Measurements from ENCODE around the gene TUNAR. TPM values are rescaled to one million over a fixed set of nuclear protein-coding genes. Genes with fewer than 3 reads are reported as not detected.

The TUNAR gene
- 0.18 TPM for total RNA-seq
- under 1 TPM in 7 of 8 donors, not detected in 1; 0.04 to 0.93 (median 0.08) TPM for polyA plus RNA-seq (ENCODE audit: insufficient read depth in 1 of 8, insufficient read length in 8 of 8, low replicate concordance in 1 of 8)
- long read RNA-seq, donor 1, result 0 reads
- long read RNA-seq, donor 2, result 0 reads
- long read RNA-seq, donor 3, result 0 reads
- long read RNA-seq, donor 4, result 0 reads
- long read RNA-seq, donor 5, result 0 reads
- long read RNA-seq, donor 6, result 0 reads
- long read RNA-seq, donor 7, result 0 reads
- long read RNA-seq, donor 8, result 0 reads
- long read RNA-seq, donor 9, result 0 reads
- long read RNA-seq, donor 10, result 0 reads
- long read RNA-seq, donor 11, result 0 reads

- no peak within 1 kb of the TSS for H3K27ac ChIP-seq (ENCODE audit: low read length)
- no peak within 1 kb of the TSS for H3K4me3 ChIP-seq (ENCODE audit: low read length)
- WGBS (ENCODE audit: insufficient coverage), result 2% methylated on average over 66 of the region's 70 CpGs
- H3K4me1 ChIP-seq (ENCODE audit: control insufficient read depth, insufficient read depth, low read length), result no peaks in the 10 kb centered on the region
- H3K36me3 ChIP-seq (ENCODE audit: control insufficient read depth, insufficient read depth, low read length), result no peaks in the 10 kb centered on the region
- H3K27me3 ChIP-seq (ENCODE audit: control insufficient read depth, insufficient read depth, low read length), result peaks cover 61% of the 10 kb centered on the region
- peak; percentile 8 for DNase-seq
- H3K9me3 ChIP-seq (replicated peaks; ENCODE audit: control insufficient read depth, low read depth, low read length), result no peaks in the 10 kb centered on the region
Measured at GRCh38 chr14:95876761-95877538, at the start of gene TUNAR. TUNAR (plus strand) TSS chr14:95876832.

GRCh38 chr14:95828649-95829265 is 47.9 kb upstream of the TUNAR start:
- no peak for DNase-seq
- Histone ChIP-seq H3K27ac (ENCODE audit: low read length) (no peak overlapping the region), H3K4me3 (ENCODE audit: low read length) (no peak overlapping the region), H3K27me3 (ENCODE audit: control insufficient read depth, insufficient read depth, low read length) (peaks cover 2% of the 10 kb centered on the region), H3K4me1 (ENCODE audit: control insufficient read depth, insufficient read depth, low read length) (no peaks in the 10 kb centered on the region), H3K9me3 (replicated peaks; ENCODE audit: control insufficient read depth, low read depth, low read length) (no peaks in the 10 kb centered on the region), H3K36me3 (ENCODE audit: control insufficient read depth, insufficient read depth, low read length) (no peaks in the 10 kb centered on the region)
- 90% methylated on average over 1 of the region's 3 CpGs for WGBS (ENCODE audit: insufficient coverage)

- H3K36me3 ChIP-seq (ENCODE audit: control insufficient read depth, insufficient read depth, low read length), result no peaks in the 10 kb centered on the region
- no peaks in the 10 kb centered on the region for H3K4me1 ChIP-seq (ENCODE audit: control insufficient read depth, insufficient read depth, low read length)
- DNase-seq, result no peak
- 77% methylated on average over 3 of the region's 3 CpGs for WGBS (ENCODE audit: insufficient coverage)
- peaks cover 3% of the 10 kb centered on the region for H3K27me3 ChIP-seq (ENCODE audit: control insufficient read depth, insufficient read depth, low read length)
- no peak overlapping the region for H3K27ac ChIP-seq (ENCODE audit: low read length)
- H3K9me3 ChIP-seq (replicated peaks; ENCODE audit: control insufficient read depth, low read depth, low read length), result no peaks in the 10 kb centered on the region
- H3K4me3 ChIP-seq (ENCODE audit: low read length), result no peak overlapping the region
Measured at GRCh38 chr14:95829321-95829720, 47.3 kb upstream of the TUNAR start.

- DNase-seq, result no peak
- Histone ChIP-seq H3K4me3 (ENCODE audit: low read length) (no peak overlapping the region), H3K9me3 (replicated peaks; ENCODE audit: control insufficient read depth, low read depth, low read length) (no peaks in the 10 kb centered on the region), H3K4me1 (ENCODE audit: control insufficient read depth, insufficient read depth, low read length) (no peaks in the 10 kb centered on the region), H3K27me3 (ENCODE audit: control insufficient read depth, insufficient read depth, low read length) (peaks cover 3% of the 10 kb centered on the region), H3K36me3 (ENCODE audit: control insufficient read depth, insufficient read depth, low read length) (no peaks in the 10 kb centered on the region), H3K27ac (ENCODE audit: low read length) (no peak overlapping the region)
- WGBS (ENCODE audit: insufficient coverage), result 67% methylated on average over 1 of the region's 3 CpGs
Measured at GRCh38 chr14:95830386-95830785, 46.2 kb upstream of the TUNAR start.

GRCh38 chr14:95831041-95831440 is 45.6 kb upstream of the TUNAR start:
- Histone ChIP-seq H3K4me1 (ENCODE audit: control insufficient read depth, insufficient read depth, low read length) (no peaks in the 10 kb centered on the region), H3K36me3 (ENCODE audit: control insufficient read depth, insufficient read depth, low read length) (no peaks in the 10 kb centered on the region), H3K9me3 (replicated peaks; ENCODE audit: control insufficient read depth, low read depth, low read length) (no peaks in the 10 kb centered on the region), H3K27me3 (ENCODE audit: control insufficient read depth, insufficient read depth, low read length) (peaks cover 3% of the 10 kb centered on the region), H3K4me3 (ENCODE audit: low read length) (no peak overlapping the region), H3K27ac (ENCODE audit: low read length) (no peak overlapping the region)
- DNase-seq, result no peak
- WGBS (ENCODE audit: insufficient coverage), result 80% methylated on average over 1 of the region's 2 CpGs

GRCh38 chr14:95831468-95831867 is 45.2 kb upstream of the TUNAR start:
- no peaks in the 10 kb centered on the region for H3K4me1 ChIP-seq (ENCODE audit: control insufficient read depth, insufficient read depth, low read length)
- WGBS (ENCODE audit: insufficient coverage), result 40% methylated on average over 2 of the region's 5 CpGs

GRCh38 chr14:95832012-95832411 is 44.6 kb upstream of the TUNAR start:
- no peaks in the 10 kb centered on the region for H3K9me3 ChIP-seq (replicated peaks; ENCODE audit: control insufficient read depth, low read depth, low read length)
- no peak overlapping the region for H3K27ac ChIP-seq (ENCODE audit: low read length)
- no peak overlapping the region for H3K4me3 ChIP-seq (ENCODE audit: low read length)
- peaks cover 3% of the 10 kb centered on the region for H3K27me3 ChIP-seq (ENCODE audit: control insufficient read depth, insufficient read depth, low read length)
- no peaks in the 10 kb centered on the region for H3K36me3 ChIP-seq (ENCODE audit: control insufficient read depth, insufficient read depth, low read length)
- WGBS (ENCODE audit: insufficient coverage), result 31% methylated on average over 4 of the region's 8 CpGs
- no peaks in the 10 kb centered on the region for H3K4me1 ChIP-seq (ENCODE audit: control insufficient read depth, insufficient read depth, low read length)
- DNase-seq, result no peak

More at GRCh38 chr14:95831468-95831867, 45.2 kb upstream of the TUNAR start:
- Histone ChIP-seq H3K27me3 (ENCODE audit: control insufficient read depth, insufficient read depth, low read length) (peaks cover 3% of the 10 kb centered on the region), H3K9me3 (replicated peaks; ENCODE audit: control insufficient read depth, low read depth, low read length) (no peaks in the 10 kb centered on the region), H3K4me3 (ENCODE audit: low read length) (no peak overlapping the region), H3K27ac (ENCODE audit: low read length) (no peak overlapping the region), H3K36me3 (ENCODE audit: control insufficient read depth, insufficient read depth, low read length) (no peaks in the 10 kb centered on the region)
- DNase-seq, result no peak

GRCh38 chr14:95833429-95833828 is 43.2 kb upstream of the TUNAR start:
- 89% methylated on average over 3 of the region's 3 CpGs for WGBS (ENCODE audit: insufficient coverage)
- Histone ChIP-seq H3K4me1 (ENCODE audit: control insufficient read depth, insufficient read depth, low read length) (no peaks in the 10 kb centered on the region), H3K27ac (ENCODE audit: low read length) (no peak overlapping the region), H3K4me3 (ENCODE audit: low read length) (no peak overlapping the region), H3K27me3 (ENCODE audit: control insufficient read depth, insufficient read depth, low read length) (peaks cover 3% of the 10 kb centered on the region), H3K36me3 (ENCODE audit: control insufficient read depth, insufficient read depth, low read length) (no peaks in the 10 kb centered on the region), H3K9me3 (replicated peaks; ENCODE audit: control insufficient read depth, low read depth, low read length) (no peaks in the 10 kb centered on the region)
- no peak for DNase-seq

GRCh38 chr14:95834496-95834895 is 42.1 kb upstream of the TUNAR start:
- no peak overlapping the region for H3K27ac ChIP-seq (ENCODE audit: low read length)
- WGBS (ENCODE audit: insufficient coverage), result no CpG with 5 or more reads among the region's 2 CpGs
- H3K36me3 ChIP-seq (ENCODE audit: control insufficient read depth, insufficient read depth, low read length), result no peaks in the 10 kb centered on the region
- peaks cover 2% of the 10 kb centered on the region for H3K27me3 ChIP-seq (ENCODE audit: control insufficient read depth, insufficient read depth, low read length)
- H3K9me3 ChIP-seq (replicated peaks; ENCODE audit: control insufficient read depth, low read depth, low read length), result no peaks in the 10 kb centered on the region
- DNase-seq, result no peak
- no peaks in the 10 kb centered on the region for H3K4me1 ChIP-seq (ENCODE audit: control insufficient read depth, insufficient read depth, low read length)
- no peak overlapping the region for H3K4me3 ChIP-seq (ENCODE audit: low read length)

GRCh38 chr14:95835121-95835730 is 41.4 kb upstream of the TUNAR start:
- no peaks in the 10 kb centered on the region for H3K9me3 ChIP-seq (replicated peaks; ENCODE audit: control insufficient read depth, low read depth, low read length)
- no peaks in the 10 kb centered on the region for H3K36me3 ChIP-seq (ENCODE audit: control insufficient read depth, insufficient read depth, low read length)
- no peaks in the 10 kb centered on the region for H3K4me1 ChIP-seq (ENCODE audit: control insufficient read depth, insufficient read depth, low read length)
- no peak overlapping the region for H3K27ac ChIP-seq (ENCODE audit: low read length)
- no peak for DNase-seq
- H3K27me3 ChIP-seq (ENCODE audit: control insufficient read depth, insufficient read depth, low read length), result peaks cover 2% of the 10 kb centered on the region
- no peak overlapping the region for H3K4me3 ChIP-seq (ENCODE audit: low read length)
- WGBS (ENCODE audit: insufficient coverage), result 45% methylated on average over 3 of the region's 3 CpGs
